NCI-H2171 (cell line): ENCODE results near the gene CNST.
"Not testable (repeated sequence)": the region's sequence is repeated elsewhere in the genome, so short reads cannot be mapped to it uniquely, and the experiment has no call there.

Experiments used
- DNase-seq: peaks from one replicate; lab custom pipeline; 2025; lab: John Stamatoyannopoulos, UW

The CNST gene

GRCh38 chr1:246583448-246584185 lies 17.4 kb downstream of the CNST start:
- DNase-seq = no peak

DNA sequence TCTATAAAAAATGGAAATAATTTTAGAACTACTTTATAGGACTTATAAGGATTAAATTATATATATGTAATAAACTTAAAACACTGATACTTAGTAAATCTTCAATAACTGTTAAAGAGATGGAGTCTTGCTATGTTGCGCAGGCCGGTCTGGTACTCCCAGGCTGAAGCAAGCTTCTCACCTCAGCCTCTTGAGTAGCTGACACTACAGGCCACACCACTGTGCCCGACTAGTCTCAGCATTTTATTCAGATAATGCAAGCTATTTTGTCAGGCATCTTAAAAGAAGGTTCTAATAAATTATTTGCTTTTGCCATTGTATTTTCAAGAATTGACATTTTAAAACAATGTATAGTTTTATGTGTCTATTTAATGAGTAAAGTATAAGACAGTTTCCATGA lies 20.8 kb downstream of the CNST start:
- no peak for DNase-seq

- DNase-seq = no peak
These were observed 21.4 kb downstream of the CNST start for GRCh38 chr1:246587606-246588005.

GRCh38 chr1:246588159-246588721 lies 22.0 kb downstream of the CNST start:
- DNase-seq = no peak

GRCh38 chr1:246589919-246590318 lies 23.7 kb downstream of the CNST start:
- not testable (repeated sequence) for DNase-seq

DNA sequence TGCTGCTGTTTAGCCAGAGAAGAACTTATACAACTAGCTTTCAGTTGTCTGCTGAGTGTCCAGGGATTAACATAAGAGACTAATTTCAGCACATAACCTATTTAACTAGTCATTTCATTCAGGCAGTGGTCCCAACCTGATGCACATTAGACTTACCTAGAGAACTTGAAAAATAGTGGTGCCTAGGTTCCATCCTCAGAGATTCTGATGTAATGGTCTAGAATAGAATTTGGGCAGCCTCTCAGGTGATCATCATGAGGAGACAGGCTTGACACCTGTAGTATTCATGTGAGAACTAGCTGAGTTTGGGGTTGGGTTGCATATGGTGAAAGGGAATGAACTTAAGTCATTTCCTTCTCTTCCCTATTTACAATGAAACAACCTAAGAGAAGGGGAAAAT lies 24.8 kb downstream of the CNST start:
- no peak for DNase-seq

GRCh38 chr1:246591504-246591903 lies 25.2 kb downstream of the CNST start:
- DNase-seq = no peak

DNA sequence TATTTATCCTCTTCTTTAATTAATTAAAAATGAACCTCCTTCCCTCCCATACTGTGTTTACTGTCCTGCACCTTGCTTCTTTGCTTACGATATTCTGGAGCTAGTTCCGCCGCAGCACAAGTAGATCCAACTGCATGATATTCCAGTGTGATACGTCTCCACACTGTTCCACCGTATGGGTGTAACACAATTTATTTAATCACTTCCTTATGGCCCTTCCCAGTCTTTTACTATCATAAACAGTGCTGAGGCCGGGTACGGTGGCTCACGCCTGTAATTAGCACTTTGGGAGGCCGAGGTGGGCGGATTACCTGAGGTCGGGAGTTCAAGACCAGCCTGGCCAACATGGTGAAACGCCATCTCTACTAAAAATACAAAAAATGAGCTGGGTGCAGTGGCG lies 25.7 kb downstream of the CNST start:
- no peak for DNase-seq

GRCh38 chr1:246592695-246593094 lies 26.4 kb downstream of the CNST start:
- no peak for DNase-seq

DNA sequence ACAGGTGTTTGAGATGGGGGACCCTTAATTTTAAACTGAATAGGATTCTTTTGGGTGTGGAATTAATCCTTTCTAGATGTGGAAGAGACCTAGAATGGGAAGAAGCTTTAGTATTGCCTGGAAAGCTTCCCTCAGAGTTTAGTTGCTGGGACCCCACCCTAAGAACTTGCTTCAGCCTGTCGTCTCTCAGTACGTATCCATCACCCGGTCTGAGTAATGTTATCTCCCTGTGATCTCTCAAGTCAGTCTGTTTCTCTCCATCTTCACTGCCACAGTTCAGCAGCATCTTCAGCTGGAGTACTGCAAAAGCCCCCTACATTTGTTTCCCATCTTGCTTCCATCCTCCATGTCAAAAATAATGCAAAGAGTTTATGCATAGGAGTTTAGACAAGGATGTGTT lies 28.9 kb downstream of the CNST start:
- no peak for DNase-seq

GRCh38 chr1:246597340-246597739 lies 31.1 kb downstream of the CNST start:
- DNase-seq = no peak

GRCh38 chr1:246597971-246598370 lies 31.7 kb downstream of the CNST start:
- no peak for DNase-seq

GRCh38 chr1:246599315-246599714 lies 33.1 kb downstream of the CNST start:
- no peak for DNase-seq

DNA sequence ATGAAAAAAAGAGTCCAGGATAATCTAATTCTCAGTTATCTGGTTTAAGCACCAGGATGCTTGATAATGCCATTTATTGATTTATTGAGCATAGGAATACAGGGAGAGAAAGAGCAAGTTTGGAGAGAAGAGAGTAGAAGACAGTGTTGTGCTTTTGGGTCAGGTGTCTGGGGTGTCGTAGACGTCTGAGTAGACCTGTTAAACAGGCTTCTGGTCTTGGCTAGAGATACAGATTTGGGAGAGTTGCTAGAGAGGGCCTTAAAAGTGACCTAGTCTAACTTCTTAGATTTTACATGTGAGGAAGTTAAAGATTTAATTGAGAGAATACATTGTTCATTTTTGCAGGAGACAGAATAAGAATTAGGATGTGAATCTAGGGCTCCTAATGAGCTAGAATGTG lies 34.3 kb downstream of the CNST start:
- DNase-seq = no peak

GRCh38 chr1:246602194-246602593 lies 35.9 kb downstream of the CNST start:
- peak; percentile 5 for DNase-seq

- DNase-seq = not testable (repeated sequence)
These were observed 39.0 kb downstream of the CNST start for GRCh38 chr1:246605231-246605630.

GRCh38 chr1:246607462-246607861 lies 41.2 kb downstream of the CNST start:
- DNase-seq = no peak

- no peak for DNase-seq
These were observed 42.5 kb downstream of the CNST start for GRCh38 chr1:246608616-246609376.

DNA sequence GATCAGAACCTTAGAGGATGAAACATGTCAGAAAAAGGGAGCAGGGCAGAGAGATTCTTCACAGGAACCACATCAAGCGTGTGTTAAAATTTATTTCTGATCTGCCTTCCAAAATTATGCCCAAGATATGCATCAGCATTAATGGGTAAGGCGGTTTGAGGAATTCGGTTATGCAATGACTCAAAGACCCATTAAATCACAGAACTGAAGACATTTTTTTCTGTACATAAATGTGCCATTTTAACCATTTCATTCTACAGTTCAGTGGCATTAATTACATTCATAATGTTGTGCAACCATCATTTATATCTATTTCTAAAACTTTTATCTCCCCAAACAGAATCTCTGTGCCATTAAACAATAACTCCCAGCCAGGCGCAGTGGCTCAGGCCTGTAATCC lies 43.4 kb downstream of the CNST start:
- no peak for DNase-seq

DNA sequence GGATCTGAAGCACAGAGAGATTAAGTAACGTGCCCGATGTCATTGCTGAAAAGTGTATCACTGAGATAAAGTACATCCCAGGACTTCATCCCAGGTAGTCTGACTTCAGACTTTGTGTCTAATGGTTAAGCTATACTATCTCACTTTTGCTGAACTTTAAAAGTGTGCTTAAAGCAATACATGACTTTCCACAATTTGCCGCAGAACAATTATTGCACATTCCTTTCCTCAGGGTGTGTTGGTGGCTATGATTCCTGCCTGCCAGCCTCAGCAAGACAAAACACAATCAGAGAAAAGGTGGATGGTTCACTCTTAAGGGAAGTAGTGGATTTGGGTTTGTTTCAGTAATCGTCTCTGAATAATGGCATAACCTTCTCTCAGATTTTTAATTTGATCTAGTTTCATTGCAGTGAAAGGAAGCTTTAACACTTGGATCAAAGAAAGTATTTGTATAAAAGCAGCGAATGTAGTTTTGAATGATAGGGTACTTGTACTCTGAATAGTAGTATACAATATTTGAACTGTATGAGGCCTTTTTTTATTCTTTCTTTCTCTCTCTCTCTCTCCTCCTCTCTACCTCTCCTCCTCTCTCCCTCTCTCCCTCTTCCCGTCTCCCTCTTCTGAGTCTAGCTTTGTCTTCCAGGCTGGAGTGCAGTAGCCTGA lies 47.0 kb downstream of the CNST start:
- no peak for DNase-seq

DNA sequence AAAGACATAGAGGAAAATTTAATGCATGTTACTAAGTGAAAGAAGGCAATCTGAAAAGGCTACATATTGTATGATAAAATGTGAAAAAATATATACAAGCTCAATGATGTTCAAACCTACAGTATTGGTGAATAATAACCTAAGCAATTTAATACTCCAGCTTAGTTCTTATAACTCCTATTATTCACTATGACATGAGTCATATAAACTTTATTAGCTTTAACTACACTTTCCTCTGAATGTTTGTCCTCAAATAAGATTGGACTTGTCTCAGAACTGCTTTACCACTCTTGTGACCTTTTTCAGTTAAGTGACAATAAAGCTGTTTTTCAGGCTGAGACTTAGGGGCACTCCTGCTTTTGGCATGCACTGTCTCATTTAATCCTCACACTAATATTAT lies 50.9 kb downstream of the CNST start:
- DNase-seq = no peak

DNA sequence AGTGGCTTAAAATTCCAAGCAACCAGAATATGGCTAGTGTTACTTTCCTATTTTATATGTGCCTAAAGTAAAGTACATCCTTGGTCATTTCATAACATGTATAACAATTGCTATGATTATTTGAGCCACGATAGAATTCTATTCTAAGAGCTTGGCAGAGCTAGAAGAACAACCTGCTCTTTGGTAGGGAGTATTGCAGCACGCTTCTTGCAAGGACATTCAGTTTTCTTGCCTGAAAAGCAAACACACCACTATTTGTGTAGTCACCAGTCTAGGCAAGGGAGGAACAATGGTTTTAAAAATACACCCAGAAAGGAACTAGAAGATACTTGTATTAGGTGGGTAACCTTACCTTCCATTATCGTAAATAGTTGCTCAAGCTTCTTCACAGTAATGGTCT lies 51.5 kb downstream of the CNST start:
- DNase-seq = no peak
